Measurements from ENCODE around the gene TSHZ2. TPM values are rescaled to one million over a fixed set of nuclear protein-coding genes. Genes with fewer than 3 reads are reported as not detected.
"Not testable (repeated sequence)": the region's sequence is repeated elsewhere in the genome, so short reads cannot be mapped to it uniquely, and the experiment has no call there.

The TSHZ2 gene
- total RNA-seq, 1 donor from 2014 or later, result 5.2 TPM

GRCh38 chr20:53321596-53321995 is 349.4 kb downstream of the TSHZ2 start:
- ATAC-seq (no peak), DNase-seq (no peak)
- no peaks in the 10 kb centered on the region for H3K36me3 ChIP-seq
- TF ChIP-seq CTCF (IDR thresholded peaks at IDR 0.05), result no peak
- no peak overlapping the region for H3K4me3 ChIP-seq
- H3K4me1 ChIP-seq, result no peaks in the 10 kb centered on the region
- H3K27ac ChIP-seq, result no peak overlapping the region
- no peaks in the 10 kb centered on the region for H3K9me3 ChIP-seq
- no peaks in the 10 kb centered on the region for H3K27me3 ChIP-seq
- intact Hi-C loops (cut with DNase I), result no loop called here

- no peak overlapping the region for H3K27ac ChIP-seq
- no peaks in the 10 kb centered on the region for H3K4me1 ChIP-seq
- H3K27me3 ChIP-seq, result no peaks in the 10 kb centered on the region
- intact Hi-C loops (cut with DNase I), result no loop called here
- no peak overlapping the region for H3K4me3 ChIP-seq
- ATAC-seq (no peak), DNase-seq (no peak)
- H3K36me3 ChIP-seq, result no peaks in the 10 kb centered on the region
- TF ChIP-seq CTCF (IDR thresholded peaks at IDR 0.05), result no peak
- H3K9me3 ChIP-seq, result no peaks in the 10 kb centered on the region
These were observed 350.5 kb downstream of the TSHZ2 start for GRCh38 chr20:53322651-53323050.

- H3K27me3 ChIP-seq; ATAC-seq; H3K27ac ChIP-seq; DNase-seq; intact Hi-C loops (cut with DNase I); H3K4me3 ChIP-seq; H3K4me1 ChIP-seq; H3K36me3 ChIP-seq; H3K9me3 ChIP-seq: not testable (repeated sequence)
These were observed 351.3 kb downstream of the TSHZ2 start for GRCh38 chr20:53323460-53323859.

- H3K27me3 ChIP-seq, result no peaks in the 10 kb centered on the region
- ATAC-seq, result no peak
- H3K4me1 ChIP-seq, result no peaks in the 10 kb centered on the region
- DNase-seq, result no peak
- intact Hi-C loops (cut with DNase I), result no loop called here
- no peaks in the 10 kb centered on the region for H3K9me3 ChIP-seq
- H3K27ac ChIP-seq, result no peak overlapping the region
- no peak overlapping the region for H3K4me3 ChIP-seq
- no peak for TF ChIP-seq CTCF (IDR thresholded peaks at IDR 0.05)
- no peaks in the 10 kb centered on the region for H3K36me3 ChIP-seq
These were observed 352.7 kb downstream of the TSHZ2 start for GRCh38 chr20:53324816-53325215.

DNA sequence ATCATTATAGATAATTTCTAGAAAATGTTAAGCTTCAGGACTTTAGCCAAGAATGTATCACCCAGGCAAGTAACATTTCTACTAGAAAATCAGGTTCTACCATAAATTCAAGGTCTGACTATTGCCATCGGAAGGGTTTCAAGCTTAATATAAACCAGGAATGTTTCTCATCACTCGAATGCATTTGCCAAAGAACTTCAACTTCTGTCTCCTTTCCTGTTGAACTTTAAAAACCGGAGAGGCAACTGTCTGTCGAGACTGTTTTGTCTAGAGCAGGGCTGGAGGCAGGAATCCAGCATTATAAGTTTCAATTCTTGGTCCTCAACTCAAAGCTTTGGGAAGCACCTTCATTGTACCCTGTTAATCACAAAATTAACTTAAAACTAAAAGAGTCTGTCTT is 356.8 kb downstream of the TSHZ2 start:
- no peaks in the 10 kb centered on the region for H3K27me3 ChIP-seq
- no peak overlapping the region for H3K4me3 ChIP-seq
- TF ChIP-seq CTCF (IDR thresholded peaks at IDR 0.05), result no peak
- intact Hi-C loops (cut with DNase I), result no loop called here
- DNase-seq (no peak), ATAC-seq (no peak)
- no peak overlapping the region for H3K27ac ChIP-seq
- peaks cover 4% of the 10 kb centered on the region for H3K4me1 ChIP-seq
- no peaks in the 10 kb centered on the region for H3K9me3 ChIP-seq
- no peaks in the 10 kb centered on the region for H3K36me3 ChIP-seq

- no peaks in the 10 kb centered on the region for H3K36me3 ChIP-seq
- H3K4me1 ChIP-seq, result peaks cover 4% of the 10 kb centered on the region
- TF ChIP-seq CTCF (IDR thresholded peaks at IDR 0.05), result no peak
- intact Hi-C loops (cut with DNase I), result no loop called here
- H3K4me3 ChIP-seq, result no peak overlapping the region
- ATAC-seq (no peak), DNase-seq (no peak)
- no peaks in the 10 kb centered on the region for H3K9me3 ChIP-seq
- no peak overlapping the region for H3K27ac ChIP-seq
- H3K27me3 ChIP-seq, result no peaks in the 10 kb centered on the region
These were observed 357.6 kb downstream of the TSHZ2 start for GRCh38 chr20:53329781-53330180.

All from upper lobe of right lung (tissue), 1 donor.